GM12891 (cell line): ENCODE measurements around the gene SLC15A3.

Experiments
- POLR2A ChIP-seq: IDR thresholded peaks from 2 replicates; pipeline ENCODE4 v1.6.1; 2011; ENCODE audit warnings: low read depth, low read length, control low read depth
- POLR2AphosphoS5 ChIP-seq: IDR thresholded peaks from 2 replicates; pipeline ENCODE4 v1.6.1; 2011; ENCODE audit warnings: low read depth, low read length, control low read depth
- TAF1 ChIP-seq: IDR thresholded peaks from 2 replicates; pipeline ENCODE4 v1.6.1; 2011; ENCODE audit warnings: low read depth, low read length, control low read depth

DNA sequence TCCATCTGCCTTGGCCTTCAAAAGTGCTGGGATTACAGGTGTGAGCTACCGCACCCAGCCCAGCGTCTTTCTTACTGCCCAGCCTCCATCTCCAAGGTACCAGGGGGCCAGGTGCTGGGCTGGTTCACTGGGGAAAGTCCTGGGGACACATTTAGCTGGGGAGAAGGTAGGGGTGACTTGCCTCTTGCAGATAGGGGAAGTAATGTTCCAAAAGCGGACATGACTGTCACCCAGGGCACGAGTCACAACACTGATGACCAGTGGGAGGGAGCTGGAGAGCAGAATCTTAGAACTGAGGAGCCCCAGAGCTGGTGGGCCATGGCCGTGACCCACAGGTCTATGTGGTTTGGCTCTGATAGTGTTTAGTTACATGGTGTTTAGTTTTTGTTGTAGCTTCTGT, 2.4 kb upstream of the SLC15A3 start:
- no peak for TF ChIP-seq POLR2A
- TF ChIP-seq TAF1 = no peak
- TF ChIP-seq POLR2AphosphoS5 = no peak
